Peyer's patch (tissue), 4 donors: ENCODE data around the gene SLC16A8. TPM values are rescaled to one million over a fixed set of nuclear protein-coding genes. Genes with fewer than 3 reads are reported as not detected.

Experiments used
- DNase-seq, 3 donors: peaks; one replicate each; pipeline ENCODE4 v3.0.0-alpha.2; 2017 to 2019
- H3K27ac ChIP-seq, 4 donors: fragments of 200-600 bp; sonication (generic); one replicate each; pipeline ENCODE4 v1.5.1; 2016 to 2019
- H3K27me3 ChIP-seq, 2 donors: fragments of 200-600 bp; sonication (generic); one replicate each; pipeline ENCODE4 v1.5.1; 2019
- H3K36me3 ChIP-seq, 3 donors: fragments of 200-600 bp; sonication (generic); one replicate each; pipeline ENCODE4 v1.5.1; 2016 to 2019
- H3K4me1 ChIP-seq, 4 donors: fragments of 200-600 bp; sonication (generic); one replicate each; pipeline ENCODE4 v1.5.1; 2016 to 2019
- H3K4me3 ChIP-seq, 4 donors: fragments of 200-600 bp; sonication (generic); 1 replicate in 3 of 4; 2 replicates in 1 of 4; pipeline ENCODE4 v1.5.1; 2016 to 2019; ENCODE audit warnings: mild to moderate bottlenecking in 1 of 4
- H3K9me3 ChIP-seq, 4 donors: fragments of 200-600 bp; sonication (generic); one replicate each; pipeline ENCODE4 v1.5.1; 2016 to 2019; ENCODE audit warnings: mild to moderate bottlenecking in 1 of 4
- CTCF ChIP-seq, 6 experiments: fragments of 450-650 bp in 4 of 6; fragments of 200-600 bp in 2 of 6; sonication (generic) in 1 of 6; IDR thresholded peaks; one replicate each; pipeline ENCODE4 v1.5.1; 2017 to 2019; ENCODE audit warnings: antibody characterized with exemption in 6 of 6, mild to moderate bottlenecking in 3 of 6, moderate library complexity in 1 of 6
- POLR2A ChIP-seq, 2 donors: fragments of 450-650 bp; IDR thresholded peaks; one replicate each; pipeline ENCODE4 v1.5.1; 2017; ENCODE audit warnings: antibody characterized with exemption in 2 of 2, mild to moderate bottlenecking in 2 of 2, moderate library complexity in 2 of 2
- total RNA-seq, 4 donors: library from RNA; depleted of rRNA; stranded (reverse); fragments of >200 nt; gene quantifications; one replicate each; pipeline ENCODE4 v1.1.0, GENCODE V29; 2016

The SLC16A8 gene
- total RNA-seq, 4 donors from 2014 or later, result not detected

- Histone ChIP-seq H3K27ac (peak overlapping the region in 3 of 4 donors; percentile 51 to 97 (median 96)), H3K4me3 (peak overlapping the region in 2 of 4 donors; percentile 11 to 73), H3K27me3 (no peaks in the 10 kb centered on the region), H3K9me3 (no peaks in the 10 kb centered on the region), H3K36me3 (peaks cover 0 to 6% (median 0%) of the 10 kb centered on the region in 3 donors), H3K4me1 (peaks cover 0 to 26% (median 0%) of the 10 kb centered on the region in 4 donors)
- DNase-seq, result peak in 2 of 3 donors; percentile 80 to 86
- TF ChIP-seq POLR2A (IDR thresholded peaks at IDR 0.05) (peak in 1 of 2 donors; percentile 13), CTCF (IDR thresholded peaks at IDR 0.05) (peak in 1 of 6 experiments; percentile 10)
Measured at GRCh38 chr22:38107692-38108515, 23.9 kb upstream of the SLC16A8 start.

GRCh38 chr22:38106814-38107578, 23.0 kb upstream of the SLC16A8 start:
- DNase-seq, result no peak
- Histone ChIP-seq H3K9me3 (no peaks in the 10 kb centered on the region), H3K27ac (peak overlapping the region in 2 of 4 donors; percentile 5 to 97), H3K4me1 (peaks cover 0 to 26% (median 0%) of the 10 kb centered on the region in 4 donors), H3K36me3 (peaks cover 0 to 6% (median 0%) of the 10 kb centered on the region in 3 donors), H3K4me3 (no peak overlapping the region), H3K27me3 (no peaks in the 10 kb centered on the region)
- no peak for TF ChIP-seq CTCF (IDR thresholded peaks at IDR 0.05)
- no peak for TF ChIP-seq POLR2A (IDR thresholded peaks at IDR 0.05)

DNA sequence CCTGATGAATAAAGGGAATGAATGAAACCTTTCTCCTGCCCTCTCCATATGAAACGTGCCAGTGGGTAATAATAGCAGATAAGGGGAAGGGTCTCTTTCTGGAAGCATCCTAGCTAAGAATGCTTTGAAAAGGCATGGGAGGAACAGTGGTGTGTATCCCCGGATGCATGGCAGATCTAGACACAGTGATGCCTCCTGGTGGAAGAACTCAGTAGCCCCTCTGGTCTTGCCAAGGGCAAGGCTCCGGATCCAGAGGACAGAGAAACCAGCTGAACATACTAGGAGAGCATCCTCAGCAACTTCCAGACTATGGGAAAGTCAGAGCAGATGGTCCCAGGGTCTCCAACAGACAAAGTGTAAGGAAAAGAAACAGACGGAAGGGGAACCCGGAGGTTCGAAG, 20.1 kb upstream of the SLC16A8 start:
- Histone ChIP-seq H3K9me3 (no peaks in the 10 kb centered on the region), H3K27ac (no peak overlapping the region), H3K27me3 (no peaks in the 10 kb centered on the region), H3K4me3 (no peak overlapping the region), H3K36me3 (peaks cover 0 to 16% (median 0%) of the 10 kb centered on the region in 3 donors), H3K4me1 (peaks cover 0 to 19% (median 0%) of the 10 kb centered on the region in 4 donors)
- TF ChIP-seq CTCF (IDR thresholded peaks at IDR 0.05) (peak in 3 of 6 experiments; percentile 18 to 34 (median 22)), POLR2A (IDR thresholded peaks at IDR 0.05) (no peak)
- no peak for DNase-seq

- H3K36me3 ChIP-seq, result peaks cover 0 to 19% (median 0%) of the 10 kb centered on the region in 3 donors
- H3K4me3 ChIP-seq, result no peak overlapping the region
- H3K4me1 ChIP-seq, result peaks cover 0 to 19% (median 0%) of the 10 kb centered on the region in 4 donors
- no peaks in the 10 kb centered on the region for H3K27me3 ChIP-seq
- TF ChIP-seq CTCF (IDR thresholded peaks at IDR 0.05), result no peak
- no peak for TF ChIP-seq POLR2A (IDR thresholded peaks at IDR 0.05)
- H3K27ac ChIP-seq, result no peak overlapping the region
- H3K9me3 ChIP-seq, result no peaks in the 10 kb centered on the region
- no peak for DNase-seq
Measured at GRCh38 chr22:38103641-38104040, 19.7 kb upstream of the SLC16A8 start.

DNA sequence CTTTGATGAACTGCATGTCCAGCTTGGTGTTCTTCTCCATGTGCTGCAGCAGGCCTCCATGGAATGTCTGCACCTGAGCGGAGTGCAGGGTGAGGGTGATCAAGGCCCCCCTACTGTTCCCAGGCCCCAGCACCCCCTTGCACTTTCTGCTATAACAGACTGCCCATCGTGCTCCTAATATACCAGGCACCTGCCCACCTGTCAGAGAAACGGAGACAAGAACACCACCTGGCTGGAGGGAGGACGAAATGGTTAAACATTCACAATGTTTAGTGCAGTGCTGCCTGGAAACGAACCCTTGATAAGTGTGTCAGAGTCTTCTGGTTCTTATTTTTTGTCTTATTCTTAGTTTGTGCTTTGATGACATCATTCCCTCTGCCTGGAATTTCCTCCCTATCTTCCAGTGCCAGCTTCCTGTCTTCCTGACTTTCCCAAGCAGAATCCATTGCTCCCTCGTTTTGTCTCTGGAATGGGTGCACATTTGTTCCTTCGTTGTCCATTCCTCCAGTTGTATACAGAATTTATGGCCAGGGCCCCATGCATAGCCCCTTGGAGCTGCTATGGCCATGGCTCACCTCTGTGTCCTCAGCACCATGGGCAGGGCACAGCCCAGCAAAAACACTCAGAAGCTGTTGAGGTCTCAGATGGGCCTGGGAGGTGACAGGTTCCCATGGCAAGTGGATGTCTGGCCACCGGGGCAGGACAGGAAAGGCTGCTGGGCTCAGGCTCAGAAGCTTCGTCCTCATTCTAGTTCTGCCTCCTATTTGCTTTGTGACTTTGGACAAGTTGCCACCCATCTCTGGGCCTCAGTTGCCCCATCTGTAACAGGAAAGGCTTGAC, 14.6 kb upstream of the SLC16A8 start:
- Histone ChIP-seq H3K27ac (no peak overlapping the region), H3K9me3 (no peaks in the 10 kb centered on the region), H3K27me3 (no peaks in the 10 kb centered on the region), H3K4me1 (peaks cover 0 to 7% (median 0%) of the 10 kb centered on the region in 4 donors), H3K4me3 (no peak overlapping the region), H3K36me3 (peaks cover 0 to 54% (median 0%) of the 10 kb centered on the region in 3 donors)
- peak in 1 of 3 donors; percentile 32 for DNase-seq
- TF ChIP-seq POLR2A (IDR thresholded peaks at IDR 0.05) (no peak), CTCF (IDR thresholded peaks at IDR 0.05) (no peak)
